OCI-LY1 (cell line): Measurements from ENCODE around the gene NTF3.

Experiments
- EZH2 ChIP-seq: fragments of 200-600 bp; sonication (generic), shearing (Covaris generic); IDR thresholded peaks from 2 replicates; pipeline ENCODE4 v1.8.0; 2017; ENCODE audit warnings: borderline replicate concordance, mixed run types, mild to moderate bottlenecking, antibody characterized with exemption, low read length, moderate library complexity, mixed read lengths
- TF ChIP-seq, protein P1 (sequence below): fragments of 200-600 bp; sonication (generic), shearing (Covaris generic); IDR thresholded peaks from 2 replicates; pipeline ENCODE4 v1.5.1; 2017; ENCODE audit warnings: mild to moderate bottlenecking, antibody characterized with exemption, low read length, moderate library complexity, mixed read lengths

DNA sequence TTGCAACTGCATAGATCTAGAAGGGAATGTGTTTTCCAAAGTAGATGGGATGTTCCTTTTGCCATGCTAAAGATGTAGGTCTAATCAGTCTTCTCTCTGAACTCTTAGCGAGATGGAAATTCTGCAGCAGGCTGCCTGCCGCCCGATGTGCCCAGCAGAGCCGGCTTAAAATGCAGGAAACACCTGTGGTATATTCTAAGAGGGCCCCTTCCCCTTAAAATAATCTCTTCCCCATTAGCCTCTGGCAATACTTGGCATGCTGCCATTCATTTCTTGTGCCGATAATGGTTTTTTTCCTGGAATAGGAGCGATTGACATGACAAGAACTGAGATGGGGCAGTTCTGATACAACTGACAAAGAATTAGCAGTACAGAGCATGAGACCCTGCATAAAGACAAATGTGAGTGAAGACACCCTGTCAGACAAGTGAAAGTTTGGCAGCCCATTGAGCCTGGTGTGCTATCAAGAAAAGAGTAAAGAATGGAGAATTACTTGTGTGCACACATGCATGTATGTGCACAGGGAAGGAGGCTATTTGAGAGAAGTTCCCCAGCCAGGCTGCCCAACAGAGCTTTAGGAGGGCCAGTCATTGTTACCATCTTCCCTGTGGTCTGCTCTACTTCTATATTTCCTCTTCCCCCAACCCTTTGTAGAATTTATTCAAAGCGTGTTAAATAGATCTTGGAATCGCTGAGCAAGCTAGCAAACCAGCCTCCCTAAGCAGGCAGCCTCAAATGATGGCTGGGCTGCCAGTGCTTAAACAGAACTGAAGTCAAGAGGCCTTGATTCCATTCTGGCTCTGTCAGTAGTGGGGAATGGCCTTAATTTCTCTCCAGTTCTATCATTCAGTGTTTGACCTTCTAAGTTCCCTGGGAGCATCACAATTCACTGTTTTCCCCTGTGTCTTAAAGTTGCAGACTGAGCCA is 29.6 kb upstream of the NTF3 start:
- TF ChIP-seq, protein P1, sequence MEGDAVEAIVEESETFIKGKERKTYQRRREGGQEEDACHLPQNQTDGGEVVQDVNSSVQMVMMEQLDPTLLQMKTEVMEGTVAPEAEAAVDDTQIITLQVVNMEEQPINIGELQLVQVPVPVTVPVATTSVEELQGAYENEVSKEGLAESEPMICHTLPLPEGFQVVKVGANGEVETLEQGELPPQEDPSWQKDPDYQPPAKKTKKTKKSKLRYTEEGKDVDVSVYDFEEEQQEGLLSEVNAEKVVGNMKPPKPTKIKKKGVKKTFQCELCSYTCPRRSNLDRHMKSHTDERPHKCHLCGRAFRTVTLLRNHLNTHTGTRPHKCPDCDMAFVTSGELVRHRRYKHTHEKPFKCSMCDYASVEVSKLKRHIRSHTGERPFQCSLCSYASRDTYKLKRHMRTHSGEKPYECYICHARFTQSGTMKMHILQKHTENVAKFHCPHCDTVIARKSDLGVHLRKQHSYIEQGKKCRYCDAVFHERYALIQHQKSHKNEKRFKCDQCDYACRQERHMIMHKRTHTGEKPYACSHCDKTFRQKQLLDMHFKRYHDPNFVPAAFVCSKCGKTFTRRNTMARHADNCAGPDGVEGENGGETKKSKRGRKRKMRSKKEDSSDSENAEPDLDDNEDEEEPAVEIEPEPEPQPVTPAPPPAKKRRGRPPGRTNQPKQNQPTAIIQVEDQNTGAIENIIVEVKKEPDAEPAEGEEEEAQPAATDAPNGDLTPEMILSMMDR = no peak
- TF ChIP-seq EZH2 = no peak
